ENCODE results near the gene CYBA. TPM values are rescaled to one million over a fixed set of nuclear protein-coding genes. Genes with fewer than 3 reads are reported as not detected.

The CYBA gene
- polyA plus RNA-seq, 1 donor from 2014 or later, result 6.3 TPM

- no peaks in the 10 kb centered on the region for H3K36me3 ChIP-seq (ENCODE audit: insufficient read depth, low read length)
- no peaks in the 10 kb centered on the region for H3K9me2 ChIP-seq (ENCODE audit: insufficient read depth, low read length)
- H2AFZ ChIP-seq (ENCODE audit: low read depth, low read length), result no peak overlapping the region
- no peak overlapping the region for H3K9ac ChIP-seq (ENCODE audit: low read length)
- H3K27ac ChIP-seq (ENCODE audit: low read length), result no peak overlapping the region
- H4K20me1 ChIP-seq (ENCODE audit: insufficient read depth), result no peaks in the 10 kb centered on the region
- H3K9me3 ChIP-seq (ENCODE audit: low read length), result no peaks in the 10 kb centered on the region
- no peaks in the 10 kb centered on the region for H3F3A ChIP-seq (ENCODE audit: insufficient read depth, low read length, poor library complexity, severe bottlenecking)
- H3K4me3 ChIP-seq (ENCODE audit: low read length), result no peak overlapping the region
- no peaks in the 10 kb centered on the region for H3K27me3 ChIP-seq (ENCODE audit: insufficient read depth, low read depth, low read length)
- H3K79me2 ChIP-seq (replicated peaks; ENCODE audit: insufficient read depth, low read length), result no peaks in the 10 kb centered on the region
- TF ChIP-seq CTCF (IDR thresholded peaks at IDR 0.05; ENCODE audit: poor library complexity, severe bottlenecking) (no peak), TAF1 (IDR thresholded peaks at IDR 0.05; ENCODE audit: low read depth) (no peak), MXI1 (conservative IDR thresholded peaks at IDR 0.05; ENCODE audit: poor library complexity, severe bottlenecking) (no peak), REST (IDR thresholded peaks at IDR 0.05; ENCODE audit: borderline replicate concordance) (no peak), POLR2AphosphoS5 (IDR thresholded peaks at IDR 0.05) (no peak), SMC3 (conservative IDR thresholded peaks at IDR 0.05; ENCODE audit: poor library complexity) (no peak), RAD21 (conservative IDR thresholded peaks at IDR 0.05) (no peak), EZH2 (IDR thresholded peaks at IDR 0.05; ENCODE audit: borderline replicate concordance, insufficient read depth, low read length, poor library complexity, severe bottlenecking) (no peak), EP300 (conservative IDR thresholded peaks at IDR 0.05; ENCODE audit: poor library complexity, severe bottlenecking) (no peak)
- no peak overlapping the region for H3K4me2 ChIP-seq (ENCODE audit: low read length)
These were observed 48.3 kb upstream of the CYBA start for GRCh38 chr16:88699180-88699579.

- Histone ChIP-seq H3K9me3 (ENCODE audit: low read length) (no peaks in the 10 kb centered on the region), H3K9ac (ENCODE audit: low read length) (no peak overlapping the region), H3K27me3 (ENCODE audit: insufficient read depth, low read depth, low read length) (no peaks in the 10 kb centered on the region), H3K4me3 (ENCODE audit: low read length) (no peak overlapping the region), H3K27ac (ENCODE audit: low read length) (no peak overlapping the region), H4K20me1 (ENCODE audit: insufficient read depth) (no peaks in the 10 kb centered on the region), H3F3A (ENCODE audit: insufficient read depth, low read length, poor library complexity, severe bottlenecking) (no peaks in the 10 kb centered on the region), H3K4me2 (ENCODE audit: low read length) (no peak overlapping the region), H3K9me2 (ENCODE audit: insufficient read depth, low read length) (no peaks in the 10 kb centered on the region), H2AFZ (ENCODE audit: low read depth, low read length) (no peak overlapping the region), H3K36me3 (ENCODE audit: insufficient read depth, low read length) (no peaks in the 10 kb centered on the region), H3K79me2 (replicated peaks; ENCODE audit: insufficient read depth, low read length) (no peaks in the 10 kb centered on the region)
- no peak for TF ChIP-seq RAD21 (conservative IDR thresholded peaks at IDR 0.05)
- TF ChIP-seq TAF1 (IDR thresholded peaks at IDR 0.05; ENCODE audit: low read depth), result no peak
- TF ChIP-seq EP300 (conservative IDR thresholded peaks at IDR 0.05; ENCODE audit: poor library complexity, severe bottlenecking), result no peak
- no peak for TF ChIP-seq CTCF (IDR thresholded peaks at IDR 0.05; ENCODE audit: poor library complexity, severe bottlenecking)
- no peak for TF ChIP-seq SMC3 (conservative IDR thresholded peaks at IDR 0.05; ENCODE audit: poor library complexity)
- no peak for TF ChIP-seq POLR2AphosphoS5 (IDR thresholded peaks at IDR 0.05)
- no peak for TF ChIP-seq MXI1 (conservative IDR thresholded peaks at IDR 0.05; ENCODE audit: poor library complexity, severe bottlenecking)
- TF ChIP-seq REST (IDR thresholded peaks at IDR 0.05; ENCODE audit: borderline replicate concordance), result no peak
- TF ChIP-seq EZH2 (IDR thresholded peaks at IDR 0.05; ENCODE audit: borderline replicate concordance, insufficient read depth, low read length, poor library complexity, severe bottlenecking), result no peak
These were observed 47.8 kb upstream of the CYBA start for GRCh38 chr16:88698646-88699045.
